Measurements from ENCODE around the gene SRCIN1. TPM values are rescaled to one million over a fixed set of nuclear protein-coding genes. Genes with fewer than 3 reads are reported as not detected.

The SRCIN1 gene
- total RNA-seq, 1 experiment from 2014 or later: 0.08 TPM

DNA sequence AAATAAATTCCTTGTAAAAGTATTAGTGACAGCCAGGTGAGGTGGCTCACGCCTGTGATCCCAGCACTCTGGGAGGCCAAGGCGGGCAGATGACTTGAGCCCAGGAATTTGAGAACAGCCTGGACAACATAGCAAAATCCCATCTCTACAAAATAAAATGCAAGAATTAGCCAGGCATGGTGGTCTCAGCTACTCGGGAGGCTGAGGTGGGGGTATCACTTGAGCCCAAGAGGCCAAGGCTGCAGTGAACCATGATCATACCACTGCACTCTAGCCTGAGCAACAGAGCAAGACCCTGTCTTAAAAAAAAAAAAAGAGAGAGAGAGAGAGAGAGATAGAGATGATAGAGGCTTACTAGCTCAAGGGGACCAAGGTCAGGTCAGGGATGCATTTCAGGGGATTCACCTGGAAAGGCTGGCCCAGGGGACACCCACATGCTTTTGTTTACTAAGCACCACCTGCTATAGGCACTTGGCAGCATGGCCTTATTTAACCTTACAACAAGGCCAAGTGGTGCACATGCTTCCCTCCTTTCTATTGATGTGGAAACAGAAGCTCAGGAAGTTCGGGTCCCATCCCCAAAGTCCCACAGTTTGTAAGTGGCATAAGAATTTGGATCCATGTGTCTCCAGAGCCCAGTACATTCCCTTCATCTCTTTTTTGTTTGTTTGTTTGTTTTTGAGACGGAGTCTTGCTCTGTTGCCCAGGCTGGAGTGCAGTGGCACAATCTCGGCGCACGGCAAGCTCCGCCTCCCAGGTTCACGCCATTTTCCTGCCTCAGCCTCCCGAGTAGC, 12.4 kb upstream of the SRCIN1 start:
- no peak for DNase-seq (ENCODE audit: low read depth)

DNA sequence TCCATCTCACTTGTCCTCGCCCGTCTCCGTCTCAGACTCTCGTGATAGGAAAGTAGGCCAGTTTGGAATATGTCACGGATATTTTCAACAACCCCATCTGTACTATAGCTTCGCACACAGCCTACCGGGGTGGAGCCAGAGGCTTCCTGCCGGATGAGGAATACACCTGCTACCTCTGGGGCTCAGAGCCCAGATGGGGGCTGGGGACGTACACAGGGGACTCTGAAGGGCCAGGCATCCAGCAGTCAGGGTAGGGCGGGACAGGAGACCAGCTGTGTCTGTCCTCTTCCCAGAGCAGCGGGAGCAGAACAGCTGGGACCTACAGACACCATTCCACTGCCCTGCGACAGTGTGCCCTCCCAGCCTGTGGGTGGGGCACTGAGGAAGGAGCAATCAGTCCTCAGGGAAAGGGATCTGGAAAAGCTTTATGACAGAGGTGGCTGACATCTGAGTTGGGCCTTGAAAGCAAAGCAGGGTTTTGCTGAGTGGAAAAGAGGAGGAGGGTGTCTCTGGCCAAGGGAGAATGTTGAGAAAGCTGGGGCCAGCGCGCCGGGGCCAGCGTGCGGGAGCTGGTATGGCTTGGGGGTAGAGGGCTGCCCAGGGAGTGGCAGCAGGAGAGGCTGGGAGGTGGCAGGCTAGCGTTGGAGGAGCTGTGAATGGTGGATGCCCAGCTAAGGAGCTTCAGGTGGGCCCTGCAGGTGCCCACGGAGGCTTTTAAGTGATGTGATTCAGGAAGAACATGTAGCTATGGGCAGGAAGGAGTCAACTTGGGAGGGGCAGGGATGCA, 11.5 kb upstream of the SRCIN1 start:
- DNase-seq (ENCODE audit: low read depth): no peak

DNA sequence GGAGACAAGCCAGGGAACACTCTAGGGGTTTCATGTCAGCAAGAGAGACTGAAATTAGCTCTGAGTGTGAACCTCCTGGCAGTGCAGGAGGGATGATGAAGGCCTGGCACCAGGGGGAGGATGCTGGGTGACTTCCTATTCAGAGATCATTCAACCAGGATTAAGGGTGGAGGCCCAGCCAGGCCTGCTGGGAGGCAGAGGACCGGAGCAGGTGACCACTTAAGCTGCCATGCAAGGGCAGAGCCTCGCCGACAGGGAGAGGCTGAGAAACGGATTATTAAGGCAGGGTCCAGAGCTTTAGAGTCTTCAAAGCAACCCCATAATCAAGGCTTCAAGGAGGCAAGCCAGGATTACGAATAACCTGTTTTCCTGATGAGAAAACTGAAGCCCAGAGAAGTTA, 10.6 kb upstream of the SRCIN1 start:
- no peak for DNase-seq (ENCODE audit: low read depth)

DNA sequence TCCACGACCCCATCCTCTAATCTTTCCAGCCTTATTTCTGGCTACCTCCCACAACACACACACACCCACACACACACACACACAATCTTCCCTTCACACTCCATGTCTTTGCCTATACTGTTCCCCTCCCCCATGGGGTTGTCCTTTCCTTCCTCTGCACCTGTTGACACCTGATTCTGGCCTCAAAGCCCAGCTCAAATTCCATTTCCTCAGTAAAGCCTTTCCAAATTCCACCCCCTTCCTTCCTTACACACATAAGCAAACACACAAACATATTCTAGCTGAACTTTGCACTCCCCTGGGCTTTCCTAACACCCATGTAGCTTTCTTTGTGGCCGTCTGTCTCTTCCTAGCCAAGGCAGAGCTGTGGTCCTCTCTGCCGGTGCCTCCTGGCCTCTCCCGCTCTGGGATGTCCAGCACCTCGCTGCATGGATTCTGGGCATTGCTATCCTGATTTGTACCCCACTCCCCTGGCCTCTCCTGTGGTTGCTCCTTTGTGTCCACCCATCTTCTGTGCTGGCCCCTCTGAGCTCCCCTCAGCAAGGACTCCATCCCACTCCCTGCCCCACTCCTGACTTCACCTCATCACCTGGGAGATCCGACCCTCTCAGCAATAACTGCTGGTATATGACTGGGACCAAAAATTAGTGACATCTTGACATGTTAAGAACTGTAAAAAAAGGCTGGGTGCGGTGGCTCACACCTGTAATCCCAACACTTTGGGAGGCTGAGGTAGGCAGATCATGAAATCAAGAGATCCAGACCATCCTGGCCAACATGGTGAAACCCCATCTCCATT, 8.4 kb upstream of the SRCIN1 start:
- no peak for DNase-seq (ENCODE audit: low read depth)

DNA sequence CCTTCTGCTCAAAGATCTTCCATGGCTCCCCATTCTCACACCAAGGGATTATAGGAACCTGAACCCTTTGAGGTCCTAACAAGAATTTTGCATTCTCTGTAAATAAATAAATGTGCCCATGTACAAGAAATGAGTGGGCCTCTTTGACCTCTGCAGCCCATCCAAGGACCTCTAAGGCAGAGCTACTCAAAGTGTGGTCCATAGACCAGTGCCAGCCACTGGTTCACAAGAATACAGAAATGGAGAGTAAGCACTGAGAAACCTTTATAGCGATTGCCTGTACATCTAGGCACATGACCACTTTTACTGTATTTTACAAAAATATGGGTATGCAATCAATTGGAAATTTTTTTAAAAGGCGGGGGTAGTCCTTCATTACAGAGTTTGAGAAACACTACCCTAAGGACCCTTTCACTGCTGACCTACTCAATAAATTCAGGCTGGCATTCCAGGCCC, 7.8 kb upstream of the SRCIN1 start:
- DNase-seq (ENCODE audit: low read depth): no peak

DNA sequence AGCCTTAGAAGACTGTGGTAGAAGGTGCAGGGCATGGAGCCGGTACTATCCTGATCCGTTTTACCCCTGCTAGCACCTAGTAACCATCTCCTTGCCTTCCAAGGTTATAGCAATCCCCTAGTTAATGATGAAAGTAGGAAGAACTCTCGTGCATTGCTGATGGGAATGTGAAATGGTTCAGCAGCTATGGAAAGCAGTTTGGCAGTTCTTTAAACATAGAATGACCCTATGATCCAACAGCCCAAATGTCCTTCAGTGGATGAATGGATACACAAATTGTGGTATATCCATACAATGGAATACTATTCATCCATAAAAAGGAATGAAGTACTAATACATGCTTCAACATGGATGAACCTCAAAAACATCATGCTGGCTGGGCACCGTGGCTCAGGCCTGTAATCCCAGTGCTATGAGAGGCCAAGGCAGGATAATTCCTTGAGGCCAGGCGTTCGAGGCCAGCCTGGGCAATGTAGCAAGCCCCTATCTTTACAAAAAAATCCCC, 6.2 kb upstream of the SRCIN1 start:
- DNase-seq (ENCODE audit: low read depth): no peak

DNA sequence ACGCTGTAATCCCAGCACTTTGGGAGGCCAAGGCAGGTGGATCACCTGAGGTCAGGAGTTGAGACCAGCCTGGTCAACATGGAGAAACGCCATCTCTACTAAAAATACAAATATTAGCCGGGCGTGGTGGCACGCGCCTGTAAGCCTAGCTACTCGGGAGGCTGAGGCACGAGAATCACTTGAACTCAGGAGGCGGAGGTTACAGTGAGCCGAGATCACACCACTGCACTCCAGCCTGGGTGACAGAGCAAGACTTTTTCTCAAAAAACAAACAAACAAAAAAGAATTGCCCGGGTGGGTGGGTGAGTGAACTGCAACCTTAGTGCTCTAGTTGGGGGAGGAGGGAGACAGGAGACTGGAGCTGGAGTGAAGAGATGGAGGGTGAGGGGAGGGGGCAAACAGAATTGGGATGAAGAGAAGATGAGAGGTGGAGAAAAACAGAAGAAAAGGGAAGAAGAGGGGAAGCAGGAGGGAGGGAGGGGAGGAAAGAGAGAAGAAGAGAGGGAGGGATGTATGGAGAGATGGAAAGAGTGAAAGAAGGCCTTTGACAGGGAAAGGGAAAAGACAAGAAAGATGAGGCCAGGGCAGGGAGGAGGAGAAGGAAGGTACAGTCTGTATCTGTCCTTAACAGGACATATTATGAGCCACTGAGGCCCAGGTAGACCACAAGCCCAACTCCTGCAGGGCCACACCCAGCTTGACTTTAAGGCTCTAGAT, 5.5 kb upstream of the SRCIN1 start:
- no peak for DNase-seq (ENCODE audit: low read depth)

DNA sequence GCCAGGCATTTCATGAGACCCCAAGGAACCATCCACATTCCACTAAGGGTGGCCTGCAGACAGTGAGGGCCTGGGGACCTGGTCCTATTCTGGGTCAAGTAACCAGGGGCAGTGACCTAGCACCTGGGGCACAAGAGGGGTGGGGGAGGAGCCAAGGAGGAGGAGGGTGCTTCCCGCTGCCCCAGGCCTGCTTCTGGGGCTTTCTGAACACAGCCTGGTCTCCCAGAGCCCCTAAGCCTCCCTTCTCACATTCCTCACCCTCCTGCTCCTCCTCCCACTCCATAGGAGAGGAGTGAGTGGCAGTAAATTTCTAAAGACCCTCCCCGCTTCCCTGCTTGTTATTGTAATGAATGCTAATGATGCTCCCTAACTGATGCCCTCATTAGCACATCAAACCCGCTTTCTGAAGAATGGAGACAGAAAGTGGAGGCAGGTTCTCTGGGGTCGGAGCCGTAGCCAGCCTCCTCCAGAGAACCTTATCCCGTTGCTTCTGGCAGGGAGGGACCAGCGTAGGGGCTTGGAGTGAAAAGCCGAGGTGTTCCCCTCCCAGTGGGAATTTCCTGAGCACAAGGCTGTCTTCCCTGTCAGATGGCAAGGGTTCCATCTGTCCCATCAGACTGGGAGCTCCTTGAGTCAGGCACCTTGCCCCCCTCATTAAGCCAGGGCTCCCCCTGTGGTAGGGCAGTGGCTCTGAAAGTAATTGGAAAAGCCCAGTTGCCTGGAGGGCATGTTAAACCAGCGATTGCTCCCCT, 3.7 kb upstream of the SRCIN1 start:
- no peak for DNase-seq (ENCODE audit: low read depth)

DNA sequence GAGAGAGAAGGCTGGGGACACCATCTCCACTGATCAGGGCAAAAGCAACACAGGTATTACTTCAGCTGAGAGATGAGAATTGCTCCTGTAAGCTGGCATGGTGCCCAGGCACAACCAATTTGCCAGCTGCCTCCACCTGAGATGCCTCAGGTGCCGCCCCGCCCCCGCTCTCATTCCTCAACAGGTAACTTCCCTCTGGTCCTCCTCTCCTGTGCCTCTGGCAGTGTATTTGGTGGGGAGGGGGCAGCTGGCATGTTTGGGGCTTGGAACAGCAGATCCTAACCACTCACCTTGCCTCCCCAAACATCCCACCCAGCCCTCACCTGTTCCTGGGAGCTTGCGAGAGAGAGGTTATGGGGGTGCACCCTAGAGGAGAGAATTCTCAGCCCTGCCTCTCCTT, 2.9 kb upstream of the SRCIN1 start:
- no peak for DNase-seq (ENCODE audit: low read depth)

DNA sequence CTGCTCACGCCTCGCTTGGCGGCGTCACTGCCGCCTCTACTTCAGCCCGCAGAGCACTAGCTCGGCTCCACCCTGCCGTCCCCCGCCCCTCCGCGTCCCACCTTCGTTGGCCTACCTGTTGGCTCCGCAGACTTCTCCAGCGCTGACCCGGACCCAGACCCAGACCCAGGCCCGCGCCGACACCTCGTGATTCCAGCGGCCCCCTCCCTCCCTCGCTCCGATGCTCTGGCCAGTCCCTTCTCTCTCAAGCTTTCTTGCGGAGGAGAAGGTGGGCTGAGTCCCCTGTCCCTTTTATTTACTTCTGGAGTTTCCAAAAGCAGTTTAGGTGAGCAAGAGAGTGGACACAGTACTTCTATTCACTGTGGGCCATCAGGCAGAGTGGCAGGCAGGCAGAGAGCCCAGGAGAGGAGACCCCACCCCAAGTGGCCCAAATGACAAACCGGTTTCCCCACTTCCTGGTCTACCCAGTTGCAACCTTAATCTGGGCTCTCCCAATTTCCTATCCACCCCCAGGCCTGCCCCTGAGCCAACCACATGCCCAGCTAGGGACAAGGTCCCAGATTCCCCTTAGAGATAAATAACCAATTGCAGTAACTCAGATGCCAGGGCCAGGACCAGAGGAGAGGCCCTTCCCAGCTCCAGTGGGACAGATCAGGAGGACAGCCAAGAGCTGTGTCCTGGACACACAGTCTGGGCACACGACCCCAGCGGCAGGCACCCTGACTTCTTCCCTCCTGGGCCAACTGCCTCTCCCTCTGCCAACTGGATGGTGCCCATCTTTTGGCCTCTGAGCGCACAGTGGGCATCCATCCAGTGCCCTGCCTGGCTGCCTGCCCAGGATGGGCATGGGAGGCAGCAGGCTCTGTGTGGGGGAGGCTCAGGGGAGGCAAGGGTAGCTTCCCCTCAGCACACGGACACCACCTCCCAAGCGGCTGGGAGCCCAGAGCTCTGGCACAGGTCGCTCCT, 1.2 kb upstream of the SRCIN1 start:
- no peak for DNase-seq (ENCODE audit: low read depth)

DNA sequence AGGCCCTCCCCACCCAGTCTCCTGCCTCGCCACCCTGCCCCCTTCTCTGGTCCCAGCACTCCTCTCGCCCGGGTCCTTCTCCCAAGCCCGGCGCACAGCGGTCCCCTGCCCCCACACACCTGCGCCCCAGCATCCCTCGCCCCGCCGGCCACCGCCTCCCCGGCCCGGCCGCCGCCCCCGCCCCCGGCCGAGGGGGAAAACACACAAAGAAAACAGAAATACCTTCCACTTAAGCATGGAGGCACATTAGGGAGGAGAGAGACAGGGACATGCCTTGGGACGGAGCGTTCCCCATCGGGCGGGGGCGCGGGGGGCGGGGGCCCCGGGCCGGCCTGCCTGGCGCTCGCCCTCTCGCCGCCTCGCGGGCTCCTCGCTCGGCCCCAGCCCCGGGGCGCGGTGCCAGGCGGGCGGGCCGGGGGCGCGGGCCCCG, 326 bp downstream of the SRCIN1 start:
- no peak for DNase-seq (ENCODE audit: low read depth)

DNA sequence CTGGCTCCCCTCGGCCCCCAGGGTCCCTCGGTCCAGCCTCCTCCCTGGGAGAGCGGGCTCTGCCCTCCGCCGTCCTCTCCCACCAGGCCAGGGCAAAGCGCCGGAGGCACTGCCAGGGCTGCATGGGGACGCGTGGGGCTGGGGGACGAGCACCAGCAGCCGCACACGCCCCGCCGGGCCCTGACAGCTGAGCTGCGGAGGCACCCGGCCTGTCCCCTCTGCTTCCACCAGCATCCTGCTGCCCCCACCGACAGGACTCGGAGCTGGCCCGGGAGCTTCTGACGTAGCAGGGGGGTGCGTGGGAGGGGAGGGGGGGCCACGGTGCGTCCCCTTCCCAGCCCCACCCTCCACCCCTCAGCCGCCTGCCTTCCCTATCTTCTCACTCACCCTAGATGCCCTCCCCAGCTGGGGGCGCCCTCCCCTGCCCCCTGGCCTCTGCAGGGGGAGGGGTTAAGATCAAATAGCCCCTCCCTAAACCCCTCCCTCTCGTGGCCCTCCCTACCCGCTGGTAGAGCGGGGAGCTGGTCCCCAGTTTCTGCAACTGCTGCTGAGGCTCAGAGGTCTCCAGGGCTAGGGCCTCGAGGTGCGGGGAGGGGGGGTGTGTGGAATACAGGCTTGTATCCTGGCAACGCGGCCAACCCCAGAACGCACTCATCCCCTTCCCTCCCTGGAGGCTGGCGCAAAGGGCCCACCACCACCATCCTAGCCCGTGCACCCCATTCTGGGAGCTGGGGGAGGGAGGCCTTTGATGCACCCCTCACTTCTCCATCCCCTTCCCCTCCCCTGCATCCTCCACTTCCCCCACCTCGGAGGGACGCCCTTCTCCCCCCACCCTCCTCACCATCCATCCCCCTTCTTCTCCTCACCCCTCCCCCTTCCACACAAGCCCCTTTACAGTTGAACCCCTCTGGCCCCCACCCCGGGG, 1.0 kb downstream of the SRCIN1 start:
- DNase-seq (ENCODE audit: low read depth): no peak

DNA sequence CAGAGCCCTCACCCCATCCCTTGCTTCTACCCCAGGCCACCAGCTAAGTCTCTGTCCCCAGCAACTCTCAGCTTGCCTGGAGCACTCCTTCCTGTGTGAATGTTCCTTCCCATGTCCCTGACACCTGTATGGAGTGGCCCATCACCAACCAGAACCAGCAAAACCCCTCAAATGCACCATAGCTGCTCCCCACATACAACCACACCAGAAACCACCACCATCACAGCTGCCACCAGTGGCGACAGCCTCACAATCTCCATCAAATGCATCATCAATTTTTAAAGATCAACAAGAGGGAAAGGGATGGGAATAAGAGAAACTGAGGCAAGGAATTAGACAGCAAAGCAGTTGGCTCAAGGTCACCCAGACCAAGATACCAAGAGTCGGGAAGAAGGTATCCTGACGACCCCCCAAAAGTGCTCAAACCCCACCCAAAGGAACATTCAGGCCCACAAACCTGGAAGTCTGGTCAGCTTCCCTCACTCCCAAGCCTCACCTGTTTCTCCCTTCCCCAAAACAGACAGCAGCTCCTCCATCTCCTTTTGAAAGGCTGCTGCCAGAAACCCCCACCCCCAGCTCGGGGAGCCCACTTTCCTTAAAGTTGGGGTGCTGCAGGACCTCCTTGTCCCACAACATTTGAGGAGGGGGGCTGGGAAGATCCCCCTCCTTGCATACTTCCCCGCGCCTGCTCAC, 1.8 kb downstream of the SRCIN1 start:
- no peak for DNase-seq (ENCODE audit: low read depth)

DNA sequence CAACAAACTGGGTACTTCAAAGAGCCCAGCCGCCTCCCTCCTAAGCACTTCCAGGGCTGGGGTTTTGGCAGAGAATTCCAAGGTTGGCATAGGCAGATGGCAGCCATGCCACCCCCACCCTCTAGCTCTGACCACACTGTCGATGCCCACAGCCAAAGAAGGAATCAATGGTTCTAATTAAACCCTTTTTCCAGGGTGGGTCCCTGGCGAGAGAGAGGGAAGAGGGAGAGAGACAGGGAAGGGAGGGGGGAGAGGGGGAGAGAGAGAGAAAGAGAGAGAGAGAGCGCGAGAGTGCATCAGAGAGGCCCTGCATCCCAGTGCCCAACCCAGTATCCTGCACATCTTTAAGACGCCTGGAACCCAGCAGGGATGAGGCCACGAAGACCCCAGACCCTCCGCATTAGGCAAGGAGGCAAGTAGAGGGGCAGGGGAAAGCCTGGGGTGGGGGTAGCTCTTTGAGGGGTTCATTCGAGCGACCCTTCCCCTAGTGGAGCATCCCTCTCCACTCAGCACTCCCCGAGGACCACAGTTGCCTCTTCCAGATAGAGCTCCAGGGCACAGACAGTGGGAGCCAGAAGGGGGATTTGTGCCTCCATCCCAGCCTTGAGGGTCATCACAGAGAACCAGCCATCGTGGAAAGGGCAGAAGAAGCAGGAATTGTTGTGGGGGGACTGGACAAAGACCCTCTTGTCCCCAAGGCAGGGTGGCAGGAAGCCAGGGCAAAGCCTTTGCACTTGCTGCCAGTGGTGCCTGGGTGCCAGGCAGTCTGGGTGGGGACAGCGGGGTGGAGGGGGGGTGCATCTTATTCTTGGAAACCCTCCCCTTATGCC, 2.6 kb downstream of the SRCIN1 start:
- DNase-seq (ENCODE audit: low read depth): no peak

DNA sequence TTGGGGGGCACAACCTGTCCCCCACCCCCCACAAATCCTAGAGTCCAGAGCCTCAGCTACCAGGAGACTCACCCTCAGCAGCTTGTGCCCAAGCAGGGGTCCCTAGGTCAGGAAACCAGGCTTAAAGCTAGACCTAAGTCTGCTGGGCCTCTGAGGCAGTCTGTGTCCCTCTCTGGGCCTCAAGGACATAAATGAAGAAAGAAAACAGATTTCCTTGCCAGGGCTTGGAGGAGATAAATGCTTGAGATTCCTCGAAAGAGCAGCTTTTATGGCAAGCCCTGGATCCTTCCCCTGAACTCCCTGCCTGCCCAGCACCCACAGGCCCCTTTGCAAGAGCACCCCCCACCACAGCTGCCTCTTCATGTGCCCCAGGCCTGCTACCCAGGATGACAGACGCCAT, 3.3 kb downstream of the SRCIN1 start:
- no peak for DNase-seq (ENCODE audit: low read depth)

All from HT1080 (cell line).